Heart left ventricle (tissue), 16 donors: ENCODE data around the gene SFTPD. TPM values are rescaled to one million over a fixed set of nuclear protein-coding genes. Genes with fewer than 3 reads are reported as not detected.
"Not testable (repeated sequence)": the region's sequence is repeated elsewhere in the genome, so short reads cannot be mapped to it uniquely, and the experiment has no call there.

Experiments used
- ATAC-seq, 4 donors: fragments of 200-7000 bp; cut with Tn5 transposase; one replicate each; pipeline ENCODE4 v1.9.1; 2020 to 2022; ENCODE audit warnings: moderate library complexity in 4 of 4, mild to moderate bottlenecking in 3 of 4, moderate number of reproducible peaks in 1 of 4
- DNase-seq, 5 donors: peaks; one replicate each; pipeline ENCODE4 v3.0.0-alpha.2; 2020
- H3K27ac ChIP-seq, 12 donors: fragments of 200-600 bp; sonication (generic) in 4 of 12; one replicate each; pipeline versions ENCODE4 v1.5.0 to v1.8.0; 2016 to 2022; ENCODE audit warnings: mild to moderate bottlenecking in 2 of 12
- H3K27me3 ChIP-seq, 9 donors: fragments of 200-600 bp; sonication (generic) in 2 of 9; one replicate each; pipeline versions ENCODE4 v1.5.1 to v1.8.0; 2016 to 2022; ENCODE audit warnings: mild to moderate bottlenecking in 3 of 9
- H3K36me3 ChIP-seq, 9 donors: fragments of 200-600 bp; sonication (generic) in 2 of 9; one replicate each; pipeline versions ENCODE4 v1.5.0 to v1.8.0; 2018 to 2022; ENCODE audit warnings: mild to moderate bottlenecking in 2 of 9
- H3K4me1 ChIP-seq, 12 donors: fragments of 200-600 bp; sonication (generic) in 4 of 12; one replicate each; pipeline versions ENCODE4 v1.5.0 to v1.8.0; 2016 to 2022; ENCODE audit warnings: mild to moderate bottlenecking in 3 of 12
- H3K4me3 ChIP-seq, 12 donors: fragments of 200-600 bp; sonication (generic) in 4 of 12; one replicate each; pipeline versions ENCODE4 v1.5.0 to v1.8.0; 2017 to 2022; ENCODE audit warnings: mild to moderate bottlenecking in 9 of 12, moderate library complexity in 4 of 12
- H3K9me3 ChIP-seq, 12 donors: fragments of 200-600 bp; sonication (generic) in 4 of 12; one replicate each; pipeline versions ENCODE4 v1.5.0 to v1.8.0; 2016 to 2022; ENCODE audit warnings: mild to moderate bottlenecking in 1 of 12
- POLR2A ChIP-seq, 2 donors: fragments of 450-650 bp; IDR thresholded peaks; one replicate each; pipeline ENCODE4 v1.6.1; 2017; ENCODE audit warnings: antibody characterized with exemption in 2 of 2, mild to moderate bottlenecking in 2 of 2, moderate library complexity in 2 of 2
- WGBS, 4 donors: extraction: QIAGEN DNeasy Blood & Tissue Kit in 2 of 4; methylation state at CpG; one replicate each; pipeline versions ENCODE4 v1.1.5 to v1.1.7; 2013 to 2018; 5-methylcytosine and 5-hydroxymethylcytosine counted together
- intact Hi-C, 10 donors: fragments of 100-400 bp; cut with DNase I; formaldehyde crosslinking; loops; one replicate each; pipeline versions ENCODE4 v1.11.1 to v1.14.2; 2022
- polyA plus RNA-seq, 2 donors: library from polyadenylated mRNA; stranded (reverse); fragments of 200-250 nt; gene quantifications; one replicate each; pipeline ENCODE4 v1.2.3, GENCODE V29; 2013
- total RNA-seq, 9 donors: library from RNA; depleted of rRNA in 2 of 9; stranded (reverse); fragments of >200 nt in 2 of 9; fragmentation: NEBNext Ultra II Directional in 3 of 9; extraction: Animal tissue kit (Norgen Biotek cat#: 25700) in 3 of 9; gene quantifications; one replicate each; pipeline versions ENCODE4 v1.1.0 to v1.2.4, GENCODE V29; 2016 to 2023
- TF ChIP-seq, protein P1 (sequence below), 12 donors: fragments of 200-600 bp; sonication (generic) in 4 of 12; IDR thresholded peaks; one replicate each; pipeline versions ENCODE4 v1.5.0 to v1.8.0; 2018 to 2022; ENCODE audit warnings: antibody characterized with exemption in 12 of 12, mild to moderate bottlenecking in 5 of 12
- donor health status: ischemic (EF 13 %, LVEDD 7.1; RV severe dilation, severe dysfunction).
- donor health status: healthy with polysubstance abuse.
- donor health status: DM: no; HTN: yes; CAD: no.
- donor health status: DM: no; HTN: no; CAD: no.
- donor health status: ischemic (EF 25% LVEDD 6.9; RV normal size, moderate dysfunction).
- donor health status: ischemic (EF 25% LVEDD 5.7; RV mildly dilated, moderate dysfunction).
- donor health status: healthy.
- donor health status: DM: yes; HTN: yes; CAD: no.
- donor health status: ischemic (EF 35%, LVEDD 5.7; RV mildly dilated, moderate dysfunction).
- donor health status: nonischemic (EF 11% LVEDD 7.7; RV severe dilation, severe dysfunction).
- donor health status: DM: yes; HTN: yes; CAD: no.
- donor health status: PGD.
- donor health status: ischemic (EF 29% LVEDD 5.4; RV normal size, mild dysfunction).
- donor health status: nonischemic (EF 23%, LVEDD 6.1; RV moderate dilation, normal function).

Gene SFTPD
- total and polyA plus RNA-seq, 11 donors, result 0.12 to 1.9 (median 1.0) TPM; not detected in 1

DNA sequence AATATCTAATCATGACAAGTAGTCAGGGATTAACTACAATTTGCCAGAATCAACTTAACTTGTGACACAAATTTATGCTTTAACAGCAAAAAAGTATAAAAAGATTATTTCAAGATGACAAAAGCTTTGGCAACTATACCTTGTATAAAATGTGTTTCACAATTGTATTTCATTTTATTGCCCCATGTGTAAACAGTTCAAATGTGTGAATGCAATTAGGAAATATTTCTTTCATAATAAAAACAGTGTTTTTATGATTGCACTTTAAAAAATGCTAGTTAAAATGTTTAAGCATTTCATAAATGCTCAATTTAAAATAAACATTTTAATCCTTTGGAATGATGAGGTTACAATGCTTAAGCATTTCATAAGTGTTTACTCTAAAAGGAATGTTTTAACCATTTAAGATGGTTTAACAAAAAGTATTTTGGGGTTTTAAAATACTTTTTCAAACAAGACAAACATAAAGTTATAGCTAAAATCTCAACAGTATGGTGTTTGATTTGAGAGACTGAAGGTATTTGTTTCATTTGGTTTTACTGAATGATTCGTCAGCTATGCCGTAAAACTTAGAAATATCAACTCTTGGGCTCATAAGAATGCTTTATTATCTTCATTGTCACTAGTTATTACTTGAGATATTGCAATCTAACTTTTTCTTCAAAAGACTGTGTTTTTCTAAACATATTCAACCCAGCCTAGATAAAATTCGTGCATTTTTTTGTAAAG, 50.1 kb downstream of the SFTPD start:
- no peak for TF ChIP-seq POLR2A (IDR thresholded peaks at IDR 0.05)
- TF ChIP-seq, protein P1, sequence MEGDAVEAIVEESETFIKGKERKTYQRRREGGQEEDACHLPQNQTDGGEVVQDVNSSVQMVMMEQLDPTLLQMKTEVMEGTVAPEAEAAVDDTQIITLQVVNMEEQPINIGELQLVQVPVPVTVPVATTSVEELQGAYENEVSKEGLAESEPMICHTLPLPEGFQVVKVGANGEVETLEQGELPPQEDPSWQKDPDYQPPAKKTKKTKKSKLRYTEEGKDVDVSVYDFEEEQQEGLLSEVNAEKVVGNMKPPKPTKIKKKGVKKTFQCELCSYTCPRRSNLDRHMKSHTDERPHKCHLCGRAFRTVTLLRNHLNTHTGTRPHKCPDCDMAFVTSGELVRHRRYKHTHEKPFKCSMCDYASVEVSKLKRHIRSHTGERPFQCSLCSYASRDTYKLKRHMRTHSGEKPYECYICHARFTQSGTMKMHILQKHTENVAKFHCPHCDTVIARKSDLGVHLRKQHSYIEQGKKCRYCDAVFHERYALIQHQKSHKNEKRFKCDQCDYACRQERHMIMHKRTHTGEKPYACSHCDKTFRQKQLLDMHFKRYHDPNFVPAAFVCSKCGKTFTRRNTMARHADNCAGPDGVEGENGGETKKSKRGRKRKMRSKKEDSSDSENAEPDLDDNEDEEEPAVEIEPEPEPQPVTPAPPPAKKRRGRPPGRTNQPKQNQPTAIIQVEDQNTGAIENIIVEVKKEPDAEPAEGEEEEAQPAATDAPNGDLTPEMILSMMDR (IDR thresholded peaks at IDR 0.05), result no peak
- ATAC-seq, result no peak

DNA sequence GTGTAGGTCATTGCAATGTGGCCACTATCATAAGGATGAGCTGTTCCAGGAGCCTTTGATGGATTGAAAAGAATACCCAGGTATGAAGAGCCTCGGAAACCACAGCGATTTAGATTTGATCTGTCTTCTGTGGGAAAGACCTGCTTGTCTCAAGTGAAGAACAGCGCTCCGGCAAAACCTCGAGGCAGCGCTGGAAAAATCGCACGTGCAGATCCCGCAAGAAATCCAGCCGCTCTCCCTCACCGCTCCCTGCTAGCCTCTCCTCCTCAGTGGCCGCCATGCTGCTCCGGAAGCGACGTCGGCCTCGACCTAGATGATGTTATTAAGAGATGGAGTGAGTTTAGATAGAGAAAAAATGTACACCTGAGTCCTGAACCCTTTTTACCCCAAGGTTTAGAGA, 56.0 kb downstream of the SFTPD start:
- not testable (repeated sequence) for H3K4me1 ChIP-seq

More for the DNA sequence above, 50.1 kb downstream of the SFTPD start:
- no peak for DNase-seq
- no peaks in the 10 kb centered on the region for H3K36me3 ChIP-seq
- no peaks in the 10 kb centered on the region for H3K9me3 ChIP-seq
- H3K4me3 ChIP-seq, result no peak overlapping the region
- WGBS, 4 donors, result 87 to 91% (median 88%) methylated on average over 3 of the region's 3 CpGs
- H3K27ac ChIP-seq, result no peak overlapping the region
- peaks cover 0 to under 1% (median 0%) of the 10 kb centered on the region in 12 donors for H3K4me1 ChIP-seq
- H3K27me3 ChIP-seq, result no peaks in the 10 kb centered on the region
- intact Hi-C loops, result no loop called here

DNA sequence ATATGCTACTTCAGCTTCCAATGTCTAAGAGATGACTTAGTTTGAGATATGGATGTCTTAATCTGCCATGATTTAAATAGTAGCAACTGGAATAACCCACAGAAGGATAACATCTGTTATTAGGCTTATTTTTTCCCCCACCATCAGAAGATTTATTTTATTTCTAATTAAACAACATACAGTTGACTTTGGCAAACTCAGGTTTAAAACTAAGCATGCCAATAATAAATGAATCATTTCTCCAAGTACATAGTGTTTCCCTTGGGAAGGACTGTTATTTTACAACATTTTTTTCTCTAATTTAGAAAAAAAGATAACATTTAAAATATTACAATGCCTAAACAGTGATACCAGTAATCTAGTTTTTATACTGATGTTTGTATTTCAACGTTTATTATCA, 58.4 kb downstream of the SFTPD start:
- WGBS, 4 donors, result 28 to 50% (median 36%) methylated on average over 1 of the region's 1 CpG
- DNase-seq (no peak), ATAC-seq (no peak)
- Histone ChIP-seq H3K36me3 (no peaks in the 10 kb centered on the region), H3K27ac (no peak overlapping the region), H3K4me1 (no peaks in the 10 kb centered on the region), H3K9me3 (no peaks in the 10 kb centered on the region), H3K27me3 (peaks cover 0 to 5% (median 0%) of the 10 kb centered on the region in 9 donors), H3K4me3 (no peak overlapping the region)
- intact Hi-C loops, result no loop called here
- TF ChIP-seq, protein P1 (IDR thresholded peaks at IDR 0.05), result no peak
- no peak for TF ChIP-seq POLR2A (IDR thresholded peaks at IDR 0.05)

More for the DNA sequence above, 56.0 kb downstream of the SFTPD start:
- intact Hi-C loops, H3K36me3 ChIP-seq, H3K27me3 ChIP-seq, H3K27ac ChIP-seq, ATAC-seq, H3K9me3 ChIP-seq, H3K4me3 ChIP-seq, DNase-seq: not testable (repeated sequence)
- WGBS, 4 donors, result 91 to 94% (median 94%) methylated on average over 17 of the region's 17 CpGs

DNA sequence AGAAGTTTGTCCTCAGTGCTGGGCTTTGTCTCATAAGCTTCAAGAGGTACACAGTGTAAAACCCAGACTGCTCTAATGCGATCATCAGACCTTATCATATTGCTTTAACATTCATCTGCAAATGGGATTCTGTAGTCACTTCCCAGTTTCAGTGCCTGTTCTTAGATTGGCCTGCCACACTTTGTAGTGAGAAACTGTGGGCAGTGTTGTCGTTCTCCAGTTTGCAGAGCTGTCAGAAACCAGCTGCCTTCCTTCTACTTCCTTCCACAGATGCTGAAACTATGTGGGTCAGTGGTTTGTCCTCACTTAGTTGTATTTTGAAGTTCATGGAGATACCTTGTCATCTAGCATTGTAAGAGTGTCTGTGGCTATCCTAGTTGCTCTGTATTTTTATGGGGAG, 59.9 kb downstream of the SFTPD start:
- H3K9me3 ChIP-seq, H3K27me3 ChIP-seq, ATAC-seq, intact Hi-C loops, DNase-seq, H3K36me3 ChIP-seq, H3K27ac ChIP-seq, H3K4me1 ChIP-seq, H3K4me3 ChIP-seq: not testable (repeated sequence)
- 51 to 65% (median 54%) methylated on average over 2 of the region's 2 CpGs for WGBS, 4 donors

Other genes with a start within 250 kb of the SFTPD start
- 1 to 10 TPM in 3 of 9 donors, under 1 TPM in 6; 0.36 to 1.5 (median 0.83) TPM for gene NUTM2B, start 245.9 kb downstream of the SFTPD start, total RNA-seq
- gene NUTM2B, start 245.9 kb downstream of the SFTPD start, polyA plus RNA-seq, result 1 to 10 TPM in 1 of 2 donors, under 1 TPM in 1; 0.01 to 1.8 TPM
- gene NUTM2E, start 122.4 kb downstream of the SFTPD start, total RNA-seq, result under 1 TPM in 3 of 9 donors, not detected in 6; 0.08 to 0.56 (median 0.27) TPM
- gene NUTM2E, start 122.4 kb downstream of the SFTPD start, polyA plus RNA-seq, result under 1 TPM in 1 of 2 donors, not detected in 1; 0.40 TPM
- gene TMEM254, start 129.6 kb upstream of the SFTPD start, total RNA-seq, result 10 to 100 TPM in 3 of 9 donors, 1 to 10 TPM in 6; 4.7 to 13.4 (median 7.0) TPM
- gene TMEM254, start 129.6 kb upstream of the SFTPD start, polyA plus RNA-seq, result 1 to 10 TPM; 6.4 to 8.1 TPM
- 10 to 100 TPM; 16.5 to 51.6 (median 25.1) TPM for gene PLAC9, start 183.6 kb upstream of the SFTPD start, total RNA-seq
- gene PLAC9, start 183.6 kb upstream of the SFTPD start, polyA plus RNA-seq, result 10 to 100 TPM; 26.5 to 45.8 TPM